Glutamatergic neuron (in vitro differentiated cells): ENCODE measurements around the gene MYO1E. TPM values are rescaled to one million over a fixed set of nuclear protein-coding genes. Genes with fewer than 3 reads are reported as not detected.
A peak's percentile ranks its signal among the peaks of the same experiment; 100 is the strongest.
"Not testable (repeated sequence)": the region's sequence is repeated elsewhere in the genome, so short reads cannot be mapped to it uniquely, and the experiment has no call there.

Experiments
- DNase-seq: peaks from one replicate; pipeline ENCODE4 v3.0.0; 2022
- H3K27ac Mint-ChIP-seq: one replicate; pipeline ENCODE4 v1.8.0; 2020; ENCODE audit warnings: mild to moderate bottlenecking, mixed read lengths, inconsistent platforms; ENCODE audit not compliant: unreplicated experiment
- H3K27me3 Mint-ChIP-seq: one replicate; pipeline ENCODE4 v1.8.0; 2020; ENCODE audit warnings: mild to moderate bottlenecking, moderate library complexity, mixed read lengths, inconsistent platforms; ENCODE audit not compliant: unreplicated experiment
- H3K36me3 Mint-ChIP-seq: one replicate; pipeline ENCODE4 v1.8.0; 2020; ENCODE audit warnings: mild to moderate bottlenecking, mixed read lengths, inconsistent platforms; ENCODE audit not compliant: unreplicated experiment
- H3K4me1 Mint-ChIP-seq: one replicate; pipeline ENCODE4 v1.8.0; 2020; ENCODE audit warnings: mild to moderate bottlenecking, low read depth, mixed read lengths, inconsistent platforms; ENCODE audit not compliant: unreplicated experiment
- H3K4me3 Mint-ChIP-seq: one replicate; pipeline ENCODE4 v1.8.0; 2020; ENCODE audit warnings: mild to moderate bottlenecking, mixed read lengths, inconsistent platforms; ENCODE audit not compliant: unreplicated experiment
- H3K9me3 Mint-ChIP-seq: one replicate; pipeline ENCODE4 v1.8.0; 2020; ENCODE audit warnings: mild to moderate bottlenecking, moderate library complexity, mixed read lengths, inconsistent platforms; ENCODE audit not compliant: unreplicated experiment
- total RNA-seq: library from RNA; stranded (reverse); fragmentation: NEBNext Ultra II Directional; extraction: Animal tissue kit (Norgen Biotek cat#: 25700); gene quantifications from one replicate; pipeline ENCODE4 v1.2.1, GENCODE V29; 2021; ENCODE audit not compliant: unreplicated experiment
- TF ChIP-seq, protein P1 (sequence below): fragments of 200-600 bp; sonication (generic); IDR thresholded peaks from one replicate; pipeline ENCODE4 v1.5.0; 2021; ENCODE audit not compliant: partially characterized antibody, unreplicated experiment

The MYO1E gene
- total RNA-seq, 1 donor from 2014 or later, result 7.9 TPM

DNA sequence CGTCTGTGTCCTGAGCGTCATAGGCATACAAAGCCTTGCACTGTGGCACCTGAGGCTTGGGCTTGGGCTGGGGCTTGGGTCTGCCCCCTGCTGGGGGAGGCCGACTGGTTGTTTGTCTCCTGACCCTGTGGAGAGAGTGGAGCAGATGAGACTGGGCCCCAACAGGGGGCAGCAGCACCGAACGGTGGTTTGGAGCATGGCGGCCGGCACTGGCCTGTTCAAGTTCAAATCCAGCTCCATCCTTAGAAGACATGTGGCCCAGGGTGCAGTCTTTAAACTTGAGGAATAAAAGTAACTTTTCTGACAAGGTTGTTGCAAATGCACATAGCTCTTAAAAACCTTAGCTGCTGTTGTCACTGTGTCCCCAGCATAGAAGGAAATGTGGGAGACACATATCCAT lies 234.4 kb downstream of the MYO1E start:
- no peaks in the 10 kb centered on the region for H3K36me3 Mint-ChIP-seq
- H3K4me3 Mint-ChIP-seq, result no peak overlapping the region
- no peaks in the 10 kb centered on the region for H3K27me3 Mint-ChIP-seq
- H3K27ac Mint-ChIP-seq, result no peak overlapping the region
- no peaks in the 10 kb centered on the region for H3K4me1 Mint-ChIP-seq
- no peaks in the 10 kb centered on the region for H3K9me3 Mint-ChIP-seq
- DNase-seq, result peak; percentile 66
- TF ChIP-seq, protein P1, sequence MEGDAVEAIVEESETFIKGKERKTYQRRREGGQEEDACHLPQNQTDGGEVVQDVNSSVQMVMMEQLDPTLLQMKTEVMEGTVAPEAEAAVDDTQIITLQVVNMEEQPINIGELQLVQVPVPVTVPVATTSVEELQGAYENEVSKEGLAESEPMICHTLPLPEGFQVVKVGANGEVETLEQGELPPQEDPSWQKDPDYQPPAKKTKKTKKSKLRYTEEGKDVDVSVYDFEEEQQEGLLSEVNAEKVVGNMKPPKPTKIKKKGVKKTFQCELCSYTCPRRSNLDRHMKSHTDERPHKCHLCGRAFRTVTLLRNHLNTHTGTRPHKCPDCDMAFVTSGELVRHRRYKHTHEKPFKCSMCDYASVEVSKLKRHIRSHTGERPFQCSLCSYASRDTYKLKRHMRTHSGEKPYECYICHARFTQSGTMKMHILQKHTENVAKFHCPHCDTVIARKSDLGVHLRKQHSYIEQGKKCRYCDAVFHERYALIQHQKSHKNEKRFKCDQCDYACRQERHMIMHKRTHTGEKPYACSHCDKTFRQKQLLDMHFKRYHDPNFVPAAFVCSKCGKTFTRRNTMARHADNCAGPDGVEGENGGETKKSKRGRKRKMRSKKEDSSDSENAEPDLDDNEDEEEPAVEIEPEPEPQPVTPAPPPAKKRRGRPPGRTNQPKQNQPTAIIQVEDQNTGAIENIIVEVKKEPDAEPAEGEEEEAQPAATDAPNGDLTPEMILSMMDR, result peak; percentile 56

DNA sequence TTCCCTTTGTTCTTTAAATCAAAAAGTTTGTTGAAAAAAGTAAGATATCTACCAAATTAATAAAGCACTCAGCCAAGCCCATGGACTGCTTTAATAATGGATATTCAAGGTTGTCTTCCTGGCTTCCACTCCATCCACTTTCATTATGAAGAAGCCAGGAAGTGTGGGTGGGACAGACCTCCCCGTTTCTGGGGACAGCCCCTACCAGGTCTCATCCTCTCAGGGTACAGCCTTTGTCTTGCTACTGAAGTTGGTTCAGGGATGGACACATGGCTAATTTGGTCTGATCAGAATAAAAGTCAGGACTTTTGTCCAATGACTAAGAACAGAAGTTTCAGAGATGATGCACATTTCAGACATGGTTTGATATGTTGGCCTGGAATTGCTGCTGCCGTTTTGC lies 235.1 kb downstream of the MYO1E start:
- no peak for DNase-seq
- Mint-ChIP-seq H3K4me1 (no peaks in the 10 kb centered on the region), H3K9me3 (no peaks in the 10 kb centered on the region), H3K4me3 (no peak overlapping the region), H3K27ac (no peak overlapping the region), H3K27me3 (no peaks in the 10 kb centered on the region), H3K36me3 (no peaks in the 10 kb centered on the region)
- TF ChIP-seq, protein P1, result no peak

DNA sequence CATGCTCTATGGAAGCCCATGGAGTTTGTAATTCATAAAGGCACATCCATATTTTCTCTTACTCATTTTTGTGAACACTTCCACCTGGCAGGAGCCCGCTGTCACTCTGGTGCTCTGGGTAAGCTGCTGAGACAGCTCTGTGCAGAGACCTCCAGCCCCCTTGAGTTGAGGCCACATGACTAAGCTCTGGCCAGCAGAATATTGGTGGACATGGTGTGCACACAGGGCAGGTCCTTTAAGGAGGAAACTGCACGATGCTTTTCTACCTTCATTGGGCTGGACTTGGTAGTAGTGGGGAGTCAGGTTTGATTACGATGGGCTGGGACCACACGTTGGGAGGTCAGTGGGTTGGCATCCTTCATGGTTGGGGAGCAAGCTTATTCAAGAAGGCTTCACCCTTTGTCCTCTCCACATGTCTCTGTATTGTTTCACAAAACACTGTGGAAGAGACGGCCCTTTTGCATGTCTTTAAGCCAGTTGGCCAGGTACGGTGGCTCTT lies 238.7 kb downstream of the MYO1E start:
- Mint-ChIP-seq H3K9me3 (no peaks in the 10 kb centered on the region), H3K36me3 (peaks cover 4% of the 10 kb centered on the region), H3K27me3 (no peaks in the 10 kb centered on the region), H3K4me1 (no peaks in the 10 kb centered on the region), H3K27ac (no peak overlapping the region), H3K4me3 (no peak overlapping the region)
- DNase-seq, result no peak
- TF ChIP-seq, protein P1, result no peak

DNA sequence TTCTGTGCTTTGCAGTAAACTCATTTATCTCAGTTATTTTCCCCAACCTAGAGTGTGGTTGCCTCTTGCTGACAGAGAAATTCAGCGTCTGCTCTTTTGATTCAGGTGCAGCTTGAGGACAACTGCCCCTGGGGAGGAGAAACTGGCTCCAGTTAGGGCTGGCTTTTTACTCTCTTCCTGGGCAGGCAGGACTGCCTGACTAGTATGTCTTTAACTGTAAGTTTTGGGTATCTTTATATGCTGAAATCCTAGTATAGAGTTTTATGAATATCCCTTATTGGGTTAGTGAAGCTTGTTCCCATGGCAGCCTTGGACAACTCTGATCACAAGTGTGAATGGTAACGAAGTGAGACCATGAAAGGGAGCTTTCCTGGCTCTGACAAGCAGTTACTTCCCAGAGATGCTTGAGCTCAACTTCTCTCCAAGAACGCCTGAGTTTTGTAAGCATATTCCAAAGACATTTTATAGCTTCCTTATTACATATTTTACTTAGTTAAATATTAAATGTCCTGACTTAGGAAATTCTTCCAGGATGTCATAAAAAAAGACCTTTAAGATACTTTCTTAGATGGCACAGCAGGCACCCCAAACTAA lies 240.6 kb downstream of the MYO1E start:
- no peak for DNase-seq
- TF ChIP-seq, protein P1, result no peak
- H3K36me3 Mint-ChIP-seq, result peaks cover 4% of the 10 kb centered on the region

DNA sequence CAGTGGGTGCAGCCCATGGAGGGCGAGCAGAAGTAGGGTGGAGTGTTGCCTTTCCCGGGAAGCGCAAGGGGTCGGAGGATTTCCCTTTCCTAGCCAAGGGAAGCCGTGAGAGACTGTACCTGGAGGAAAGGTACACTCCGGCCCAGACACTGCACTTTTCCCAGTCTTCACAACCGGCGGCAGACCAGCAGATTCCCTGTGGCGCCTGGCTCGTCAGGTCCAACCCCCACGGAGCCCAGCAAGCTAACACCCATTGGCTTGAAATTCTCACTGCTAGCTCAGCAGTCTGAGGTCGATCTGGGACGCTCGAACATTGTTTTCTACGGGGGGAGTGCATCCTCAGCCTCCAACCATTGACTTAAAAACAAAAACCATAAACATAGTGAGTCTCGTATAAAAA lies 241.2 kb downstream of the MYO1E start:
- Mint-ChIP-seq H3K27me3 (no peaks in the 10 kb centered on the region), H3K36me3 (peaks cover 4% of the 10 kb centered on the region), H3K4me3 (no peak overlapping the region), H3K9me3 (no peaks in the 10 kb centered on the region), H3K4me1 (no peaks in the 10 kb centered on the region), H3K27ac (no peak overlapping the region)
- TF ChIP-seq, protein P1, result no peak
- DNase-seq, result no peak

More for the DNA sequence above, 240.6 kb downstream of the MYO1E start:
- no peak overlapping the region for H3K27ac Mint-ChIP-seq
- no peak overlapping the region for H3K4me3 Mint-ChIP-seq
- H3K9me3 Mint-ChIP-seq, result no peaks in the 10 kb centered on the region
- H3K4me1 Mint-ChIP-seq, result no peaks in the 10 kb centered on the region
- no peaks in the 10 kb centered on the region for H3K27me3 Mint-ChIP-seq

DNA sequence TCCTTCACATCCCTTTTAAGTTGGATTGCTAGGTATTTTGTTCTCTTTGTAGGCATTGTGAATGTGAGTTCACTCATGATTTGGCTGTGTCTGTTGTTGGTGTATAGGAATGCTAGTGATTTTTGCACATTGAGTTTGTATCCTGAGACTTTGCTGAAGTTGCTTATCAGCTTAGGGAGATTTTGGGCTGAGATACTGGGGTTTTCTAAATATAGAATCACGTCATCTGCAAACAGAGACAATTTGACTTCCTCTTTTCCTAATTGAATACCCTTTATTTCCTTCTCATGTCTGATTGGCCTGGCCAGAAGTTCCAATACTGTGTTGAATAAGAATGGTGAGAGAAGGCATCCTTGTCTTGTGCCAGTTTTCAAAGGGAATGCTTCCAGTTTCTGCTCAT lies 245.4 kb downstream of the MYO1E start:
- H3K4me1 Mint-ChIP-seq, H3K36me3 Mint-ChIP-seq, H3K27me3 Mint-ChIP-seq, H3K4me3 Mint-ChIP-seq, H3K9me3 Mint-ChIP-seq, DNase-seq, H3K27ac Mint-ChIP-seq: not testable (repeated sequence)

DNA sequence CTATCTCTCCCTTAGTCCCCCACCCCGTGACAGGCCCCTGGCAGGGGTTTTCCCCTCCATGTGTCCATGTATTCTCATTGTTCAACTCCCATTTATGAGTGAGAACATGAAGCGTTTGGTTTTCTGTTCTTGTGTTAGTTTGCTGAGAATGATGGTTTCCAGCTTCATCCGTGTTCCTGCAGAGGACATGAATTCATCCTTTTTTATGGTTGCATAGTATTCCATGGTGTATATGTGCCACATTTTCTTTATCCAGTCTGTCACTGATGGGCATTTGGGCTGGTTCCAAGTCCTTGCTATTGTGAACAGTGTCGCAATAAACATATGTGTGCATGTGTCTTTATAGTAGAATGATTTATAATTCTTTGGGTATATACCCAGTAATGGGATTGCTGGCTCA lies 247.0 kb downstream of the MYO1E start:
- H3K27me3 Mint-ChIP-seq, H3K36me3 Mint-ChIP-seq: not testable (repeated sequence)

More for the DNA sequence above, 247.0 kb downstream of the MYO1E start:
- DNase-seq, H3K4me3 Mint-ChIP-seq, H3K4me1 Mint-ChIP-seq, H3K27ac Mint-ChIP-seq, H3K9me3 Mint-ChIP-seq: not testable (repeated sequence)
